NCI-H526 (cell line): Measurements from ENCODE around the gene FGF2.
"Not testable (repeated sequence)": the region's sequence is repeated elsewhere in the genome, so short reads cannot be mapped to it uniquely, and the experiment has no call there.

ENCODE experiments used
- DNase-seq, 2 experiments: peaks; one replicate each; lab custom pipeline; 2025; lab: John Stamatoyannopoulos, UW

Gene FGF2

DNA sequence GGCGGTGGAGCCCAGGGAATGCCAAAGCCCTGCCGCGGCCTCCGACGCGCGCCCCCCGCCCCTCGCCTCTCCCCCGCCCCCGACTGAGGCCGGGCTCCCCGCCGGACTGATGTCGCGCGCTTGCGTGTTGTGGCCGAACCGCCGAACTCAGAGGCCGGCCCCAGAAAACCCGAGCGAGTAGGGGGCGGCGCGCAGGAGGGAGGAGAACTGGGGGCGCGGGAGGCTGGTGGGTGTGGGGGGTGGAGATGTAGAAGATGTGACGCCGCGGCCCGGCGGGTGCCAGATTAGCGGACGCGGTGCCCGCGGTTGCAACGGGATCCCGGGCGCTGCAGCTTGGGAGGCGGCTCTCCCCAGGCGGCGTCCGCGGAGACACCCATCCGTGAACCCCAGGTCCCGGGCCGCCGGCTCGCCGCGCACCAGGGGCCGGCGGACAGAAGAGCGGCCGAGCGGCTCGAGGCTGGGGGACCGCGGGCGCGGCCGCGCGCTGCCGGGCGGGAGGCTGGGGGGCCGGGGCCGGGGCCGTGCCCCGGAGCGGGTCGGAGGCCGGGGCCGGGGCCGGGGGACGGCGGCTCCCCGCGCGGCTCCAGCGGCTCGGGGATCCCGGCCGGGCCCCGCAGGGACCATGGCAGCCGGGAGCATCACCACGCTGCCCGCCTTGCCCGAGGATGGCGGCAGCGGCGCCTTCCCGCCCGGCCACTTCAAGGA, at the start of gene FGF2:
Gene FGF2 (plus strand): TSS at position 279 of the 705 bp plus-strand sequence. CDS start 344 bp downstream, at position 623.
- peak in 1 of 2 experiments; percentile 70 for DNase-seq

- peak in 1 of 2 experiments; percentile 8 for DNase-seq
These were observed 49.7 kb upstream of the FGF2 start for GRCh38 chr4:122776916-122777315.

- no peak for DNase-seq
These were observed 48.6 kb upstream of the FGF2 start for GRCh38 chr4:122777846-122778673.

DNA sequence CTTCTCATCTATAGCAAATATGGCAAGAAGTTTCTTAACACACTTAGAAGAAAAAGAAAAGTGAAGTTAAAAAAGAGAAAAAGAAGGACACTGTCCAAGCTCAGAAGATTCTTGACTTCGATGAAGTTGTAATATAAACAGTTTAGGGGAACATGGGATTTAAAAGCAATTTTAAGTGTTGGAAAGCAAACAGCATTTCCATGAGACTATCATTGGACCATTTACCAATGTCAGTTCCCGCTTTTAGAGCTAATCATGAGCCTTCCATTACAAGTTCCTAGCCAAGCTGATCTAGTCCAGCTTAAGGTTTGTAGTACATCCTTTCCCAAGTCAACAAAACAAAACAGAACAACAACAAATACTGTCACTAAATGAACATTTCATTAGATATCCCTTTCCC, 45.1 kb upstream of the FGF2 start:
- DNase-seq: no peak

DNA sequence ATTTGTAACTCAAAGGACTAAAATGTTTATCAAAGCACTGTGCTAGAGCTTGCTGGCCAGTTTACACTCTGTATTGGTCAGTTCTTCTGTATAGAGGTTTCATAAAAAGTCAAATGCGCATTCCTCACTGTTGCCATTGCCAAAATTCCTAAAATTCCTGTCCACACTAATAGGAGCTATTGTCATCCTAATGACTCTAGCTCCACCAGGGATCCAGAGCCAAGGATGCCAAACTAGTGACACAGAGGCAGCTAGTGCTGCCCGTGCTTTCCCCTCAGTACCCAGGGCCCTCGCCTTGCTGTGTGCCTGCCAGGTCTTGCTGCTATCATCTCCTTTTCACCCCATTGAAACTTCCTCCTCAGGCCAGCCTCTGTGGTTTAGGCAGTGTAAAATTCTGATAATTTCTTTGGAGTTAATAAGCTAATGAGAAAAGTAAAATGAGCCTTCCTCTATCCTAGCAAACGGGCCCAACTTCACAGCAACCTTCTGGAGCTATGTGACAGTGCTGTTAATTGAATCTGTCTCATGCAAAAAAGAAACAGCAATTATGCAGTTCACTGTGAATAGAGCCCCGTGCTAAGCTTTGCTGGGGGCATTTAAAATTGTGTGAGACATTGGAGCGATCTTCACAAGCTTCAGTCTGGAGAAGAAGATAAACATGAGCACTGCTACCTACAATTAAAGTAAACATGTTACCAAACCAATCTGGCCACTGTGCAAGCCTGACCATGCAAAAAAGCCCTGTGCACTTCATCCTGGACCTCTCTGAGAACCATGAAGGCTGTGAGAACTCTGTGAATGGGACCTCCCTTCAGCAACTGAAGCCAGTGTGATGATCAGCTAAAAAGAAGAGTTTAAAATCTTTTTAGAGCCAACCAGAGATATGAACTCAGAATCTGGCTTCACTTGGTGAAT, 43.1 kb upstream of the FGF2 start:
- peak in 1 of 2 experiments; percentile 5 for DNase-seq

DNA sequence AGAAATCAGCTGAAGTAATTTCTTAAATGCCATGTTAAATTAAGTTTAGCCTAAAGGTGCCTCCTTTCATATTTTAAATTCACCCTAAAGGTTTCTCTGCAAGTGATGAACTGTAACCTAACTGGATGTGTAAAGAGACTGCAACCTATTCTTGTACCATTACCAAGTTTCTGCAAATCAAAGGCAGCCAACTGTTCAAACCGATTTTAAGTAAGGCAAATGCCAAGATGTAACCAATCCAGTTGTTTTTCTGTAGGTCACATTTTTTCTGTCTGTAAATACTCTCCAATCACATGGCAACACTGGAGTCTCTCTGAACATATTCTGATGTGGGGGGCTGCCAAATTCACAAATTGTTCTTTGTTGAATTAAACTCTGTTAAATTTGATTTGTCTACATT, 42.4 kb upstream of the FGF2 start:
- DNase-seq: no peak

- no peak for DNase-seq
These were observed 41.5 kb upstream of the FGF2 start for GRCh38 chr4:122785099-122785498.

DNA sequence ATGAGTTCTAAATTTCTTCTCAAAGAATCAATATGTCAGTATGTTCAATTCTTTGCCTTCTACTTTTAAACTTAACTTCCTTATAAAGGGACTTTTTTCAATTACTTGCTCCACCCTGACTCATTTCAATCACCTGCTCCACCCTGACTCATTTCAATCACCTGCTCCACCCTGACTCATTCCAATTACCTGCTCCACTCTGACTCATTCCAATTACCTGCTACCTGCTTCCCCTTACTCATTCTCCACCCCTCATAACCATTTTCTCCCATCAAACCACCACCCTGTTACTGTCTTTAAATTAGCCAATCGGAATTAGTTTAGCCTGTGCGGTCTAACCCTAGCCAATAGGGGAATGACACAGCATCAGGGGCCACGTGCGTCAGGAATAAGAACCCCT, 40.3 kb upstream of the FGF2 start:
- DNase-seq: not testable (repeated sequence)

- not testable (repeated sequence) for DNase-seq
These were observed 39.7 kb upstream of the FGF2 start for GRCh38 chr4:122786920-122787319.

DNA sequence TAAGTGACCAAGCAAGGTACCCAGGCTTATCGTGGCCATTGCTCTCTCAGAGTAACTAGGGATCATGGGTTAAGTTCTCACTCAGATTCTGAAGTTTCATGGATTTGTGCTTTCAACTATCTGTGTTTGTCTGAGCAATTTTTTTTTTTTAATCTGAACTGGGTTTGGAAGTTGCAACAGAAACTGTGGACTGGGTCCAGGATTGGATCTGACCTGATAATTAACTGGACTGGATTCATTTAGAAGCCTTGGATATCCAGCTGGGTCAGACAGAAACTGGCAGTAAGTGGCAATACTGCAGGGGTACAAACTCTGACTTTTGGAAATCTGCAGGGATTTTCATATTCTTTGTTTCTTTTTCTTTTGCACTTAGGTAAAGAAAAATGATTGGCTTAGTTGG, 38.7 kb upstream of the FGF2 start:
- DNase-seq: no peak

GRCh38 chr4:122788935-122789334, 37.7 kb upstream of the FGF2 start:
- DNase-seq: no peak

GRCh38 chr4:122793811-122794210, 32.8 kb upstream of the FGF2 start:
- no peak for DNase-seq

GRCh38 chr4:122796801-122797404, 29.7 kb upstream of the FGF2 start:
- no peak for DNase-seq

- DNase-seq: no peak
These were observed 29.1 kb upstream of the FGF2 start for GRCh38 chr4:122797405-122798094.

DNA sequence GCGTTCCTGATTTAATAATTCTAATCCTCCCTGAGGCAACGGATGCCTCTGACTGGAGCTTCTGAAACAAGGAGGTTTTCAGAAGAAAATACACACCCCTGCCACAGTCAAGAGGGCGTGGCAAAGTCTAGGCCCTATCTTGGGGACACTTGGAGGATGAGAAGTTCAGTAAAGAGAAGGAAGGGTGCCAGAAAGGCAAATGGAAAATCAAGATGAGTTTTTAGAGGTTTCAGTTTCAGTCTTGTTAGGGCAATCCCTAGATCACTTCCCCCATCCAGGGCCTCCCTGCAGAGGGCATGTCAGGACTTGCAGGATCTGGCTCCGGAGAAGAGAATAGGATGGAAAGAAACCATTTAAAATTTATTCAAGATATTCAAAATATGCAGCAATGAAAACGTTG, 28.5 kb upstream of the FGF2 start:
- peak; percentile 69 to 79 for DNase-seq

DNA sequence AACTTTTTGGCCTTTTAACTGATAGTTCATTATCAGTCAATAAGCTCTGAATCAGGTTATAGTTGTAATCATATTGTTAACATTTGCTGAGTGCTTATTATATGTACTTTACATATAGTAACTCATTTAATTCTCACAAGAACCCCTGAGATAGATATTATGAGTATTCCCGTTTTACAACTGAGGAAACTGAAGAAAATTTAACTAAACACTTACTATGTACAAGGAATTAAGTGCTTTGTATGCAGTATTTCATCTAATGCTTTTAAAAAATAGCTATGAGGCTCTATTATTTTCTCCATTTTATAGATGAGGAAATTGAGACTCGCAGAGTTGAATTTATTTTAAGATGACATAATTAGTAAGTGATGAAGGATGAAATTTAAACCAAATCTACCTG, 27.7 kb upstream of the FGF2 start:
- DNase-seq: no peak

DNA sequence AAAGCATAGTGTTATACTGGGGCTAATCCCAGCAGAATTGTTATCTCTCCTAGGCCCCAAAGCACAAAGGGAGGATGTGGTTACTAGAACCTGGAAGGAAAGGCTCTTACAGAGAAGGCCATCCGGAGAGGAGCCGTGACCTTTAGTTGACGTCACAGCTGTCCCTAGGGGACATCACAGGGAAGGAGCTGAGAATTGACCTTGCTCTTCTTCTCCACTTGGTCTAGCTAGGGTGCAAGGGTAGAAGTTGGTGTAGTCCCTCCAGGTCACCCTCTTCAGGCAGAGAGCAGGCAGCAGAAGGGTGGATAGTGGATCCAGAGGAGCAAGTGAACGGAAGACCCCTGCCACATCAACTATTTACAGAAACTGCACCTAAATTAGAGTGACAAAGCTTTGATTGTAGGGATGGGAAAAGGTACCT, 22.8 kb upstream of the FGF2 start:
- no peak for DNase-seq

DNA sequence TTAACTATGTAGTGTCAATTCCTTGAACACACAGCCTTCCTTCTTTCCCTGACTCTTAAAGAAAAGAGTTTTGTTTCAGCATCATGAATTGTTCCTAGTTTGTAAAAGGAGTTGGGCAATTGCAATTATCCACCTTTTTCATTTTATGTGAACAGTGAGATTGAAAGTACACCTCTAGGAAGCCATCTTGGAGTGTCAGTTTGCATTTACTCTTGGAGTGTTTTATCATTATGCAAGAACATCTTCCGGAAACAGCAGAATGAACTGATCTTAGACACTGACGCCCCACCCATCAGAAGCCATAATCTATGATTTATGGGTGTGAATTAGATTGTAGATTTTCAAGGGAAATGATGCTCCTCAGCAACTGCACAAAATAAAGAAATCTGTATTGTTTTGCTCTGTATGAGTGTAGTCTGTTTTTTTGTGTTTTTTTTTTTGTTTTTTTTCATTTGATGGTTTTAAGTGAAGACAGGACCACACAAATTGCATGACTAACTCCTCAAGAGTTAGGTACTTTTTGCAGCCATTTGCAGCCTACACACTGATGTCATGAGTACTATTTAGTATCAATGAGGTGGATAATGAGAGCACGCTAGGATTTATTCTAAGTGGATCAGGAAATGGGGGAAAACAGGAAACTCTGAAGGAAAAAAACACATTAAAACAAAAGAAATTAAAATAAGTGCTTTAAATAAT, 19.5 kb upstream of the FGF2 start:
- DNase-seq: no peak

DNA sequence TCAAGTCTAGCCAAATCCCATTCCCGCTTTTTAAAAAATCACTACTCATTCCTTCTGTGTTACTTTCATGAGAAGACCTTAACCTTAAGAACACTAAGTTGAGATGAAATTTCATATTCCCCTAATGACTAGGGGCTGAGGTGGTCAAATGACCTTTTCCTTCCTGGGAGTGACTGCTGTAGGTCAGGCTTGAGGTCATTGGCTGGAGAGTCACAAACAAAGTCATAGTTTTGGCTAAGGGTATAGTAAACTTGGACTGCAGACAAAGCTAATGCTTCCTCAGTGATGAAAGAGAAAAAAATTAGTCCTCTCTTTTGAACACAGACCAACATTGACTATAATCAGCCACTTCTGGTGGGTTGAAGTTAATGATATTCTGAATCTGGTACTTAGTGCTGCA, 16.0 kb upstream of the FGF2 start:
- DNase-seq: no peak

DNA sequence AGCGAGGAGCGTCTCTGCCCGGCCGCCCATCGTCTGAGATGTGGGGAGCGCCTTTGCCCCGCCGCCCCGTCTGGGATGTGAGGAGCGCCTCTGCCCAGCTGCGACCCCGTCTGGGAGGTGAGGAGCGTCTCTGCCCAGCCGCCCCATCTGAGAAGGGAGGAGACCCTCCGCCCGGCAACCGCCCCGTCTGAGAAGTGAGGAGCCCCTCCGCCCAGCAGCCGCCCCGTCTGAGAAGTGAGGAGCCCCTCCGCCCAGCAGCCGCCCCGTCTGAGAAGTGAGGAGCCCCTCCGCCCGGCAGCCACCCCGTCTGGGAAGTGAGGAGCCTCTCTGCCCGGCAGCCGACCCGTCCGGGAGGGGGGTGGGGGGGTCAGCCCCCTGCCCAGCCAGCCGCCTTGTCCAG, 14.8 kb upstream of the FGF2 start:
- not testable (repeated sequence) for DNase-seq

DNA sequence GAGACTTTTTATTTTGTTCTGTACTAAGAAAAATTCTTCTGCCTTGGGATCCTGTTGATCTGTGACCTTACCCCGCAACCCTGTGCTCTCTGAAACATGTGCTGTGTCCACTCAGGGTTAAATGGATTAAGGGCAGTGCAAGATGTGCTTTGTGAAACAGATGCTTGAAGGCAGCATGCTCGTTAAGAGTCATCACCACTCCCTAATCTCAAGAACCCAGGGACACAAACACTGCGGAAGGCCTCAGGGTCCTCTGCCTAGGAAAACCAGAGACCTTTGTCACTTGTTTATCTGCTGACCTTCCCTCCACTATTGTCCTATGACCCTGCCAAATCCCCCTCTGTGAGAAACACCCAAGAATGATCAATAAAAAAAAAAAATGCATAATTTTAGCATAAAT, 13.8 kb upstream of the FGF2 start:
- not testable (repeated sequence) for DNase-seq
